Fibroblast of villous mesenchyme (primary cell): ENCODE results near the gene SMPD2. TPM values are rescaled to one million over a fixed set of nuclear protein-coding genes. Genes with fewer than 3 reads are reported as not detected.
"Not testable (repeated sequence)": the region's sequence is repeated elsewhere in the genome, so short reads cannot be mapped to it uniquely, and the experiment has no call there.

Source experiments
- DNase-seq: peaks from one replicate; pipeline ENCODE4 v3.0.0-alpha.2; 2010; ENCODE audit warnings: low read depth
- H3K4me3 ChIP-seq: 2 replicates; pipeline ENCODE4 v1.5.1; 2011; ENCODE audit warnings: low read depth, mild to moderate bottlenecking, low read length
- CTCF ChIP-seq: IDR thresholded peaks from 2 replicates; pipeline ENCODE4 v1.5.1; 2012; ENCODE audit warnings: low read depth, mild to moderate bottlenecking, low read length; ENCODE audit not compliant: insufficient read depth
- total RNA-seq: library from RNA; depleted of rRNA; stranded (reverse); fragments of >200 nt; gene quantifications from 2 replicates; pipeline ENCODE4 v1.2.3, GENCODE V29; 2012

The SMPD2 gene
- total RNA-seq, 1 donor: 7.3 TPM

- no peak overlapping the region for H3K4me3 ChIP-seq
- TF ChIP-seq CTCF: no peak
- DNase-seq: peak; percentile 41
Observed at GRCh38 chr6:109460161-109460829, 19.8 kb downstream of the SMPD2 start.

- not testable (repeated sequence) for H3K4me3 ChIP-seq, DNase-seq
Observed at GRCh38 chr6:109461205-109461604, 20.7 kb downstream of the SMPD2 start.

- no peak for DNase-seq
- H3K4me3 ChIP-seq: no peak overlapping the region
- no peak for TF ChIP-seq CTCF
Observed at GRCh38 chr6:109461733-109462526, 21.4 kb downstream of the SMPD2 start.

GRCh38 chr6:109465772-109466171, 25.2 kb downstream of the SMPD2 start:
- no peak for TF ChIP-seq CTCF
- no peak overlapping the region for H3K4me3 ChIP-seq
- DNase-seq: no peak

- DNase-seq: no peak
- H3K4me3 ChIP-seq: no peak overlapping the region
- TF ChIP-seq CTCF: no peak
Observed at GRCh38 chr6:109466212-109466923, 25.8 kb downstream of the SMPD2 start.

GRCh38 chr6:109467696-109468095, 27.2 kb downstream of the SMPD2 start:
- no peak for TF ChIP-seq CTCF
- no peak overlapping the region for H3K4me3 ChIP-seq
- DNase-seq: no peak

- DNase-seq: no peak
- no peak for TF ChIP-seq CTCF
- H3K4me3 ChIP-seq: no peak overlapping the region
Observed at GRCh38 chr6:109469591-109470189, 29.2 kb downstream of the SMPD2 start.
